HG03460 (cell line): ENCODE measurements around the gene GATAD2B.
"Not testable (repeated sequence)": the region's sequence is repeated elsewhere in the genome, so short reads cannot be mapped to it uniquely, and the experiment has no call there.

ENCODE experiments used
- ATAC-seq: cut with Tn5 transposase; IDR thresholded peaks from one replicate; pipeline ENCODE4 v1.9.1; 2021; ENCODE audit not compliant: unreplicated experiment

The GATAD2B gene

GRCh38 chr1:153844349-153844748 is 78.4 kb downstream of the GATAD2B start:
- not testable (repeated sequence) for ATAC-seq

GRCh38 chr1:153842006-153842471 is 80.7 kb downstream of the GATAD2B start:
- peak; percentile 52 for ATAC-seq

DNA sequence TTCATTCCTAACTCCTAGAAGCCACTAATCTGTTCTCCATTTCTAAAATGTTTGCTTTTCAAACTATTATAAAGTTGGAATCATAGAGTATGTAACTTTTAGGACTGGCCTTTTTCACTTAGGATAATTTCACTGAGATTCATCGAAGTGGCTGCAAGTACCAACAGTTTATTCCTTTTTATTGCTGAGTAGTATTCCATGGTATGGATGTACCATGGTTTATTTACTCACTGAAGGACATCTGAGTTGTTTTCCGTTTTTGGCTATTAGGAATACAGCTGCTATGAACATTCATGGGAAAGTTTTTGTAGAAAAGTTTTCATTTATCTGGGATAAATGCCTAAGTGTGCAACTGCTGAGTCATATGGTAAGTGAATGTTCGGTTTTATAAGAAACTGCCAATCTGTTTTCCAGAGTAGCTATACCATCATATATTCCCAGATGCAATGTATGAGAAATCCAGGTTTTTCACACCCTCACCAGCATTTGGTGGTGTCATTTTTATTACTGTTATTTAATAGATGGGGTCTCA is 81.2 kb downstream of the GATAD2B start:
- ATAC-seq: no peak

DNA sequence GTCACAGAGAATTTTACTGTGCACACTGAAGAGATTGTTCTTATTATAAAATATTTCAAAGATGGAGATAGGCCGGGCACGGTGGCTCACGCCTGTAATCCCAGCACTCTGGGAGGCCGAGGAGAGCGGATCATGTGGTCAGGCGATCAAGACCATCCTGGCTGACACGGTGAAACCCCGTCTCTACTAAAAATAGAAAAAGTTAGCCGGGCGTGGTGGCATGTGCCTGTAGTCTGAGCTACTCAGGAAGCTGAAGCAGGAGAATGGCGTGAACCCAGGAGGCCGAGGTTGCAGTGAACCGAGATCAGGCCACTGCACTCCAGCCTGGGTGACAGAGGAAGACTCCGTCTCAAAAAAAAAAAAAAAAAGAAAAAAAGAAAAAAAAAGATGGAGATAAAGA is 82.0 kb downstream of the GATAD2B start:
- not testable (repeated sequence) for ATAC-seq

GRCh38 chr1:153833968-153834367 is 88.8 kb downstream of the GATAD2B start:
- ATAC-seq: not testable (repeated sequence)

DNA sequence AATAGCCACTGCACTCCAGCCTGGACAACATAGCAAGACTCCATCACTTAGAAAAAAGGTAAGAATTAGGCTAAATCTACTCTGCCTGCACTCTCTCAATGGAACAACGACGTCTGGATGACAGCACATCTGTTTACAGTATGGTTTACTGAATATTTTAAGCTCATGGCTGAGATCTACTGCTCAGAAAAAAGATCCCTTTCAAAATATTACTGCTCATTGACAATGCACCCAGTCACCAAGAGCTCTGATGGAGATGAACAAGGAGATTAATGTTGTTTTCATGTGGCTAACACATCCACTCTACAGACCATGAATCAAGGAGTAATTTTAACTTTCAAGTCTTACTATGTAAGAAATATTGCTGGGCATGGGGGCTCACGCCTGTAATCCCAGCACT is 89.6 kb downstream of the GATAD2B start:
- no peak for ATAC-seq

- no peak for ATAC-seq
Measured at GRCh38 chr1:153832293-153832692, 90.5 kb downstream of the GATAD2B start.

GRCh38 chr1:153831026-153831425 is 91.7 kb downstream of the GATAD2B start:
- ATAC-seq: no peak

DNA sequence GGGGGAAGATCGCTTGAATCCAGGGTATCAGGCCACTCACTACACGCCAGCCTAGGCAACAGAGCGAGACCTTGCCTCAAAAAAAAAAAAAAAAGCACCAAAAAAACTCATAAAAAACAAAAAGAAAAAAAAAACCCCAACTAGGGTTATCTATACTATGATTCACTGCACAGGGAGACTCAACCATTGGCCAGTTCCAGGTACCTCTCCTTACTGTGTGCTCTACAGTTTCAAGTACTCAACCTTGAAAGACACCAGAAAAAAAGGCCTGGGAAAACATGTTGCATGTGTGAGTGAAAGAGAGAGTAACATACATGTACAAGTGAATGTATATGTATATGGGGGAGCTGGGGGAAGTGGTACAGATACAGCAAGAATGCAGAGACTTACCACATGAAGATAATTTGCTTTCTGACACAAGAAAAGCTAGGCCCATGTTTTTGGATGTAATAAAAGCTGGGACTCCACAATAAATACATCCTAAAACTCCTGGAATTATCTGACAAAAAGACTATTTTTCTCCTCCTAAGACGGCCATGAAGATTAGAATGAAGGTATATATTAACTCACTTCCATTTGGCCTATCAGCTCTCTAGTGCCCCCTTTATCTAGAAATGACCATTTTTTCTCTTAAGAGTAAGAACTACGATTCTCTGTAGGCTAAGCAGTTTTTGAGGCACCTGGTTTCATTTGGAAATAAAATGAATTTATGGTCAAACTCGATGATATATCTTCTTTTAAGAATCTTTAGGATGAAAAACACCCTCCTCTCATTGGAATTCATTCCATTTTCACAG is 95.4 kb downstream of the GATAD2B start:
- no peak for ATAC-seq

DNA sequence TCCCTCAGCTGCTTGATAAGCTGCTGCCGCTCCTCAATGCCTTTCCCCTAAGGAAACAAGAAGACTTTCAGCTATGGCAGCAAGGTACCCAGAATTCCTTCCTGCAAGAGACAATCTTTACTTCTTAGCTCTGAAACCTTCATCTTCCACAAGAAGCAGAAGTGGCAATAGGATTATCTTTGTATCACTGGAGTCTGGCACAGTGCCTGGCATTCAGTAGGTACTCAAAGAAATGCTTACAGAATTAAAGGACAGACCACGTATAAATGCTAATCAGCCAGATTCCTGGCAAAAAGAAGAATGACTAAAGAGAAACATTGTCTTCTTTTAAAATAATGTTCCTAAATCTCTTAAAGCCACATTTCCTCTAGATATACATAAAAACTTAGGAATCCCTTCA is 103.9 kb downstream of the GATAD2B start:
- no peak for ATAC-seq

- ATAC-seq: no peak
Measured at GRCh38 chr1:153816283-153816889, 106.4 kb downstream of the GATAD2B start.

DNA sequence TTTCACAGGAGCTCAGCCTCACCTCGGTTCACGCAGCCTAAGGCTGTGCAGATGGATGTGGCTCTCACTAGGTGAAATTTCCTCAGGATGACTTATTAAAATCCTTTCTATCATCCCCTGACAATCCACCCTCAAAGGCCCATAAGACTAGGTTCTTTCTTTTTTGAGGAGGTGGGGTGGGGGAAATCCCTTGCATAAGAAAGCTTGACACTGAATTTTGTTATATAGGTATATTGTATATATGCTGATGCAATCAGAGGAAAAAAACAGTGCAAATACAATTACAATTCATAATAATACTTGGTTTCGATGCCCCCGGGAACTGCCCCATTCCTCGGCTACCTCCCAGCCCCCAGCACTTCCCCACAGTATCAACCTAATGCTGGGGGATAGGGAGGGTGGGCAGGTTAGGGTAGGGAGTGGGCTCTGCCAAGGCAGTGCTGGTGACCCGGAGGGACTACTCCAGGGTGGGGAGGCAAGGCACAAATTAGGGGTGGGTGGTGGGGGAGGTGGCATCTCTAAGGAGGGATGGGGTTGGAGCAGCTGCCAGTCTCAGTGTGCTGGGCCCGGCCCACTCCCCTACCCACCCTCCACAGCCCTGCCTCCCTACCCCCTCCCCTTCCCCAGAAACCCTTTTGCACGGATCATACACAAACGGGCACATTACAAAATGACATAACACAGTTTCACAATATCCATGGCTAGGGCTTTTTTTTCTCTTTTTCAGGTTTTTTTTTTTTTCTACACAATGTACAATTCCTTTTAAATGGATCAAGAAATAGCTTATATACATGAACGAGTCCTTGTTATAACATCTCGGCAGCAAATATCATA is 116.7 kb downstream of the GATAD2B start:
- peak; percentile 11 for ATAC-seq

GRCh38 chr1:153805042-153805745 is 117.6 kb downstream of the GATAD2B start:
- peak; percentile 93 for ATAC-seq

DNA sequence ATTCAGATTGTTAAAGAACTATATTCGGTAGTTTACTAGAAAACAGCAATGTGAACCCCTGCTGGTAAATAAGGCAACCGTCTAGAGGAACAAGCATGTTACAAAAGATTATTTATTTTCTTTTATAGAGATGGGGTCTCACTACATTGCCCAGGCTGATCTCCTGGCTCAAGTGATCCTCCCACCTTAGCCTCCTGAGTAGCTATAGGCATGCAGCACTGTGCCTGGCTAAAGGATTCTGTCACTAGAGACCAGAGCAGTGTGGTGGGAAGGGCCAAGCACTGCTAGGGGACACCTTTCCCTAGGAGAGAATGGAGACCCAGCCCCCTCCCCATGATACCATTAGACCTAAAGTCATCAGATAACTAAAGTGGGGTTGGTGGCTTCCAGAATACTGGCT is 118.7 kb downstream of the GATAD2B start:
- ATAC-seq: no peak

DNA sequence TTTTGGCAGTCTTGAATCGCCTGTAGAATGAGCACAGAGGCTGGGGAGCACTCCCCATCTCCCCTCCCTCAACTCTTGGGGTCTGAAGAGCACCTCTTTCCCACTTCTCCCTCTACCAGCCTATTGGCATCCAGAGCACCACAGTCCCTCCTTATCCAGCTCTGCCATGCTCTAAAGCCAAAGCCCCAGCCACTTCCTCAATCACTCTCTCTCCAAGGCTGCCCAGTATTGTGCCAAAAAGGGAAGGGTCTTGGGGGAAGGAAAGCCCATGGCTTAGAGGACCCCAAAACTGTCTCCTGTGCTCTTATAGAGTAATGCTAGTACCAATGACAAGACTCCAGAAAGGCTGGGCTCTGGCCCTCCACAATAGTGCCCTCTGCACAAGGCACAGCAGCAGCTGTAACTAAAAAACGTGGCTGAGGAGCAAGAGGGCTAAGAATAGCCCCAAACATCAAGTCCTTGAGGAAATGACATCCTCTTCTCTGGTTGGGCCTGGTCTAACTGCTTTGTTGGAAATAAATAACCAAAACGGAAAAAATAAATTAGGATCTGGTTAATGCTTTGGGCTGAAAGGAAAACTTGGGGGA is 119.2 kb downstream of the GATAD2B start:
- ATAC-seq: no peak

- ATAC-seq: no peak
Measured at GRCh38 chr1:153801786-153802697, 120.7 kb downstream of the GATAD2B start.

DNA sequence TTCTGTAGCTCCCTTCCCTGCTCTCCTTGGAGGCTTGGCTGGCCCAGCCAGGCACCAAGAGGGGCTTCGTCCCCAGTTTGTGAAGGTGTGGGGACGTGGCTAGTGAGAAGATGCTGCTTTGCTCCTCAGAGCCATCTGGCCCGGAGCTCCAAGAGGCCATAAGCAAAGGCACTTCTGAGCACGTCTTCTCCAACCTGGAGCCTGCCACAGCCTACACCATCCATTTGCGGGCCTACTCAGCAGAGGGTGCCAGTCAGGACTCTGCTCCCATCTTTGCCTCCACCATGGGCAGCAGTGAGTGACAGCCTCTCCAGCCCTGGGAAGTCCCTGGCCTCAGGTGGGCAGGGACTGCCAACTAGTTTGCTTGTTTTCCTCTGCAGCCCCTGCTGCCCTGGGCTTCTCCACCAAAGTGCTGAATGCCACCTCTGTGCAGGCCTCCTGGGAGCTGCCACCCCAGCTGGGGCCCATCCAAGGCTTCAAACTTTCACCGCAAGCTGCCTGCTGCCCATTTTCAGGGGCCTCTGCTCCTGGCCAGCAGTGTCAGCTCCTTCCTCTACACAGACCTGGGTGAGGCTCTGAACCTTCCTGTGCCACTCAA is 121.6 kb downstream of the GATAD2B start:
- ATAC-seq: no peak

DNA sequence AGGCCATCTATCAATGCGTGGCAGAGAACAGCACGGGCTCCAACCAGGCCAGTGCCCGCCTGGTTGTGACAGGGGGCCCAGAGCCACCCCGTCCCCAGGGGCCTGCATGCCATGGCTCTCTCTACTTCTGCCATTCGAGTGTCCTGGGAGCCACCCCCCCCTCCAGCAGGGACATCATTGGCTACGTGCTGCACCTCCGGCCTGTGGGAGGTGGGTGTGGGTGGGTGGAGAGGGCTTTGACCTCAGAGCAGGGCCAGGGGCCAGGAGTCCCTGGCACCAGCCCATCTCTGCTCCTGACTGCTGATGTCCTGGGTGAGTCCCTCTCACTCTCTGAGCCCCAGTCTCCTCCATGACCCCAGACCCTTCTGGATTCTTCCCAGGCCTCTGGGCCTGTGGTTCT is 122.3 kb downstream of the GATAD2B start:
- no peak for ATAC-seq
